PC-9 (cell line): ENCODE measurements around the gene ERVFRD-1.

ENCODE experiments used
- EZH2 ChIP-seq: fragments of 200-600 bp; sonication (generic); IDR thresholded peaks from 2 replicates; pipeline ENCODE4 v1.8.0; 2017; ENCODE audit warnings: antibody characterized with exemption, low read depth
- TF ChIP-seq, protein P1 (sequence below): fragments of 200-600 bp; sonication (generic); conservative IDR thresholded peaks from 2 replicates; pipeline ENCODE4 v1.6.1; 2017; ENCODE audit warnings: mixed run types, antibody characterized with exemption, mild to moderate bottlenecking, moderate library complexity

DNA sequence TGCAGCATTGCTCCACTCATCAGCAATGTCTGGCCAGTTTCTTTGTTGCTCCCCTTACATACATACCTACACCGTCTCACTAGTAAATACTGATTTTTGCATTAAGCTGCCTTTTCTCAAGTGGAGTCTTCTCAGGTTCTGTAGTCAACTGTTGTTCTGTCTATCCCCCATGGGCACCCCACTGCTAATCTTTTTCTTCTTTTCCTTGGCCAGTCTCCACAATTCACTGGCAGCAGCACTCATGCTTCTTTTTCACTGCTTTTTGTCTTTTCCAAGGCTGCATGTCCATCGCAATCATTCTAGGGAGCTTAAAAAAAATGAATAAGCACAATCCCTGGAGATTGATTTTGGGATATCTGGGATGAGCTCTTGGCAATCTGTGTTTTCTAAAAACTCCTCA, 10.3 kb upstream of the ERVFRD-1 start:
- TF ChIP-seq, protein P1, sequence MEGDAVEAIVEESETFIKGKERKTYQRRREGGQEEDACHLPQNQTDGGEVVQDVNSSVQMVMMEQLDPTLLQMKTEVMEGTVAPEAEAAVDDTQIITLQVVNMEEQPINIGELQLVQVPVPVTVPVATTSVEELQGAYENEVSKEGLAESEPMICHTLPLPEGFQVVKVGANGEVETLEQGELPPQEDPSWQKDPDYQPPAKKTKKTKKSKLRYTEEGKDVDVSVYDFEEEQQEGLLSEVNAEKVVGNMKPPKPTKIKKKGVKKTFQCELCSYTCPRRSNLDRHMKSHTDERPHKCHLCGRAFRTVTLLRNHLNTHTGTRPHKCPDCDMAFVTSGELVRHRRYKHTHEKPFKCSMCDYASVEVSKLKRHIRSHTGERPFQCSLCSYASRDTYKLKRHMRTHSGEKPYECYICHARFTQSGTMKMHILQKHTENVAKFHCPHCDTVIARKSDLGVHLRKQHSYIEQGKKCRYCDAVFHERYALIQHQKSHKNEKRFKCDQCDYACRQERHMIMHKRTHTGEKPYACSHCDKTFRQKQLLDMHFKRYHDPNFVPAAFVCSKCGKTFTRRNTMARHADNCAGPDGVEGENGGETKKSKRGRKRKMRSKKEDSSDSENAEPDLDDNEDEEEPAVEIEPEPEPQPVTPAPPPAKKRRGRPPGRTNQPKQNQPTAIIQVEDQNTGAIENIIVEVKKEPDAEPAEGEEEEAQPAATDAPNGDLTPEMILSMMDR = no peak
- TF ChIP-seq EZH2 = no peak
